ENCODE measurements around the gene RBM20.

RBM20 gene

GRCh38 chr10:110829721-110830410 lies 185.7 kb downstream of the RBM20 start:
- no peak overlapping the region for H3K4me3 ChIP-seq
- H3K27ac ChIP-seq: no peak overlapping the region
- no peak overlapping the region for H3K4me2 ChIP-seq
- no peaks in the 10 kb centered on the region for H4K20me1 ChIP-seq
- H3K9me3 ChIP-seq (replicated peaks in 1 of 11): no peaks in the 10 kb centered on the region
- no peak overlapping the region for H3K9ac ChIP-seq
- H3K36me3 ChIP-seq: no peaks in the 10 kb centered on the region
- H3K4me1 ChIP-seq: peaks cover 0 to 16% (median 7%) of the 10 kb centered on the region in 10 experiments; a peak in 16 of 20 replicates
- TF ChIP-seq Cebpa-rat (IDR thresholded peaks at IDR 0.05): no peak
- no peaks in the 10 kb centered on the region for H3K27me3 ChIP-seq

DNA sequence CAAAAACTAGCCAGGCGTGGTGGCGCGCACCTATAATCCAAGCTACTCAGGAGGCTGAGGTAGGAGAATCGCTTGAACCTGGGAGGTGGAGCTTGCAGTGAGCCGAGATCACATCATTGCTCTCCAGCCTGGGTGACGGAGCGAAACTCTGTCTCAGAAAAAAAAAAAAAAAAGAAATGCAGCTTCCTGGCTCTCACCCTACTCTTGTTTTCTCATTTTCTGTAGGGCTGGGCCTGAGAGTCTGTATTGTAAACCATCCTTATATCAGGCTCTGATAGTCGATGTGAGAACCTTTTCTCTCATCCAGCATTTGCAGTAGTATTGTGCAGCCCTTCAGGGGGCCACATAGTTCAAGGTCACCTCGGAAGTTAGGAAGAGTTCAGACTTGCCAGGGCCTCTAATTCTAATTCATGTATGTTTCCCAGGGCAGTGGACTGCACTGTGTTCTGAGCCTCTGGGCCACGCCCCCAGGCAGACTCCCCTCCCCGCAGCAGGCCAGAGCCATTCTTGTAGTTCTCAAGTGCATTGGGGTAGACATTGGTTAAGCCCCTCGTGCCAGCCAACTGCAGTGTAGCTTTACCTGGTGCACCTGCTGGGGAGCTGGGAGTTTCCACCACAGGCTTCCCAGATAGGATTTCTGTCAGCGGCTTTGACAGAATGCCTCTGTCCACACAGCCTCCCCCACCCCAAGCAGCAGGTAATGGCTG lies 189.3 kb downstream of the RBM20 start:
- Histone ChIP-seq H3K4me1 (peaks cover 4 to 40% (median 22%) of the 10 kb centered on the region in 10 experiments; a peak in 19 of 20 replicates), H3K9me3 (replicated peaks in 1 of 11) (no peaks in the 10 kb centered on the region), H3K36me3 (no peaks in the 10 kb centered on the region), H3K4me3 (no peak overlapping the region), H4K20me1 (no peaks in the 10 kb centered on the region), H3K27ac (no peak overlapping the region; a peak in 1 of 22 replicates), H3K9ac (no peak overlapping the region), H3K4me2 (no peak overlapping the region), H3K27me3 (no peaks in the 10 kb centered on the region; a peak in 1 of 22 replicates)
- no peak for TF ChIP-seq Cebpa-rat (IDR thresholded peaks at IDR 0.05)

DNA sequence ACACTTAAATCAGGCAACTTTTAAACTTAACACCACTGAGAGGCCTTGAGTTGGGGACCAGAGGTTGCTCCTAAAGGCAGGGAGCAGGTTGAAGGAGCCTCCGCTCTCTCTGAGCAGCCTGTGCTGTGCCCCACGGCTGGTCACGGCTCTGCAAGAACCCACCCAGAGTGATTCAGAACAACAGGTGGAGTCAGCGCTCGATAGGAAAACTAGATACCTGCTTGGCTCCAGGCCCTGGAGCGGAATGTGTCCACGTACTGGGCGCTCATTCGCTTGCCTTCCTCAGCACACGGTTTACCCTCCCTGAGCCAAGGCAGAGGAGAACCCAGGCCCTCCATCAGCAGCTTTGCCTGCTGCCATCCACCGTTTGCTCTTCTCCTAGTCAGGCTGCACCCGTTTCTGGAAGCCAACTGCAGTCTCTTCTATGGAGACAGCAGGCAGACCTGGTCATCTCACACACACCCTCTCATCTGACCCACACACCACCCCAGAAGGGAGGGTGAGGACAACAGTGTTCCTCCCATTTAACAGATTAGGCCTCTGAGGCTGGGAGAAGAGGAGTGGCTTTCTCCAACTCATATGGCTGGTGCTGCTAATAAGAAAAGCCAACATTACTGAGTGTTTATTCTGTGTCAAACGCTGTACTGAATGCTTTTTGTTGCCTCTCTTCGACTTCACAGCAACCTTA lies 189.9 kb downstream of the RBM20 start:
- Histone ChIP-seq H3K4me2 (peak overlapping the region in 8 of 11 experiments; percentile 20 to 50 (median 36); a peak in 11 of 22 replicates), H3K4me1 (peaks cover 4 to 40% (median 22%) of the 10 kb centered on the region in 10 experiments; a peak in 19 of 20 replicates), H3K9ac (no peak overlapping the region), H4K20me1 (no peaks in the 10 kb centered on the region), H3K4me3 (no peak overlapping the region), H3K27me3 (no peaks in the 10 kb centered on the region; a peak in 1 of 22 replicates), H3K9me3 (replicated peaks in 1 of 11) (no peaks in the 10 kb centered on the region), H3K27ac (peak overlapping the region in 1 of 11 experiments; percentile 11; a peak in 2 of 22 replicates), H3K36me3 (no peaks in the 10 kb centered on the region)
- TF ChIP-seq Cebpa-rat (IDR thresholded peaks at IDR 0.05): no peak

DNA sequence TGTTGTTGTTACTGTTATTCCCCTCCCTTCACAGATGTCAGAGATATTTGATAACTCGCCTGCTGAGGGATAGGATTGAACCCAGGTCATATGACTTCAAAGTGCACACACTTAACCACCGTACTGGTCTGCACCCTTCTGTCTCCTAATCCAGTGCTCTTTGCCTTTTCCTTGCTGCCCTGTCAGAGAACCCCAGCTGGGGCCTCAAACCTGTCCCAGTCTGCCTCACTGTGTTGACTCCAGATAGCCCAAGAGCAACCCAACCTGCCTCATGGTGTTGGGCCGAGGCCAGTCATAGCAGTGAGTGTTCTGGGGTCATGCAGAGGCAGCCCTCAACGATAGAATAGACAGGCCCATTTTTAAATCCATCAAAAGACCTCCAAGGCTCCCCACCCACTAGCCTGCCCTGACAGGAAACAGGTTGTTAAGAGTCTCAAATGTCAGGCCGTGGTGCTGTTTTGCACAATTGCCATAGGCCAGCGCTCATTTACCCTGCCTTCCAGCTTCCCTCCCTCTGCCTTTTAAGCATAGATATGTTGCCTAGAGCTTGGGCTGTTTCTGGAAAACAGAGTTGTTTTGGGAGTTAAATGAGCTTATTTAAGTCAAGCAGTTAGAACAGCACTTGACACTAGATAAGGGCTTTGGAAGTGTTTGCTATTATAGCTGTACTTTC lies 190.6 kb downstream of the RBM20 start:
- H3K4me2 ChIP-seq: peak overlapping the region in 9 of 11 experiments; percentile 14 to 50 (median 32); a peak in 17 of 22 replicates
- H3K4me1 ChIP-seq: peaks cover 4 to 40% (median 22%) of the 10 kb centered on the region in 10 experiments; a peak in 19 of 20 replicates
- H3K4me3 ChIP-seq: no peak overlapping the region
- no peaks in the 10 kb centered on the region for H3K36me3 ChIP-seq
- TF ChIP-seq Cebpa-rat (IDR thresholded peaks at IDR 0.05): no peak
- H3K9me3 ChIP-seq (replicated peaks in 1 of 11): no peaks in the 10 kb centered on the region
- H3K27ac ChIP-seq: peak overlapping the region in 3 of 11 experiments; percentile 11 to 37 (median 23); a peak in 4 of 22 replicates
- no peaks in the 10 kb centered on the region; a peak in 1 of 22 replicates for H3K27me3 ChIP-seq
- H3K9ac ChIP-seq: no peak overlapping the region
- H4K20me1 ChIP-seq: no peaks in the 10 kb centered on the region

GRCh38 chr10:110835841-110836240 lies 191.7 kb downstream of the RBM20 start:
- Histone ChIP-seq H3K9ac (no peak overlapping the region), H3K27ac (peak overlapping the region in 1 of 11 experiments; percentile 4; a peak in 2 of 22 replicates), H3K36me3 (no peaks in the 10 kb centered on the region), H3K4me3 (no peak overlapping the region), H3K4me1 (peaks cover 9 to 47% (median 29%) of the 10 kb centered on the region in 10 experiments), H4K20me1 (no peaks in the 10 kb centered on the region), H3K27me3 (no peaks in the 10 kb centered on the region; a peak in 1 of 22 replicates), H3K9me3 (replicated peaks in 1 of 11) (no peaks in the 10 kb centered on the region), H3K4me2 (peak overlapping the region in 9 of 11 experiments; percentile 5 to 50 (median 40); a peak in 10 of 22 replicates)
- TF ChIP-seq Cebpa-rat (IDR thresholded peaks at IDR 0.05): no peak

DNA sequence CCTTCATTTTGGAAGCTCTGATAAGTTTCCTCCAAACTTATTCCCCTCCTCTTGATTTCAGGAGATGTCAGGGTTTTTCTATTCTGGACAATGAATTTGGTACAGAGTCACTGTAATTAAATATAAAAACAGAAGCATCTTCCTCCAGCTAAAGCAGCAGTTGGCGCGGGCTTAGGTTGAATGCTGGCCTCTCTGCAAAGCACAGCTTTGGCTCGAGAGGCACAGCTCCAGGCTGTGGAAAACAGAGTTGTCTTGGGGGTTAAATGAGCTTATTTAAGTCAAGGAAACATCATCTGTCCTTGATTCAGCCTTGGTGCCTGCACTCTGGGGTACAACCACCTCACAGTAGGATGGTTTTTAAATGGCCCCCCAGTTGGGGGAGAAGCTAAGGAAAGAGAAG lies 192.6 kb downstream of the RBM20 start:
- no peak for TF ChIP-seq Cebpa-rat (IDR thresholded peaks at IDR 0.05)

GRCh38 chr10:110837418-110838171 lies 193.5 kb downstream of the RBM20 start:
- Histone ChIP-seq H3K4me1 (peaks cover 26 to 65% (median 46%) of the 10 kb centered on the region in 10 experiments), H3K4me2 (peak overlapping the region in 3 of 11 experiments; percentile 15 to 24 (median 16); a peak in 3 of 22 replicates), H3K27me3 (no peaks in the 10 kb centered on the region; a peak in 1 of 22 replicates)

More for the DNA sequence above, 192.6 kb downstream of the RBM20 start:
- Histone ChIP-seq H3K4me3 (no peak overlapping the region), H3K4me1 (peaks cover 17 to 56% (median 37%) of the 10 kb centered on the region in 10 experiments), H3K27ac (no peak overlapping the region), H3K9me3 (replicated peaks in 1 of 11) (no peaks in the 10 kb centered on the region), H4K20me1 (no peaks in the 10 kb centered on the region), H3K4me2 (no peak overlapping the region), H3K36me3 (no peaks in the 10 kb centered on the region), H3K27me3 (no peaks in the 10 kb centered on the region; a peak in 1 of 22 replicates), H3K9ac (no peak overlapping the region)

More at GRCh38 chr10:110837418-110838171, 193.5 kb downstream of the RBM20 start:
- Histone ChIP-seq H3K36me3 (no peaks in the 10 kb centered on the region), H3K9me3 (replicated peaks in 1 of 11) (no peaks in the 10 kb centered on the region), H4K20me1 (no peaks in the 10 kb centered on the region), H3K9ac (no peak overlapping the region), H3K4me3 (no peak overlapping the region), H3K27ac (no peak overlapping the region; a peak in 2 of 22 replicates)
- no peak for TF ChIP-seq Cebpa-rat (IDR thresholded peaks at IDR 0.05)
